Liver (tissue), 3 donors: Measurements from ENCODE around the gene EIF4G3.

ENCODE experiments used
- ATF3 ChIP-seq: IDR thresholded peaks from 2 replicates; pipeline ENCODE4 v1.6.1; 2016; ENCODE audit warnings: antibody characterized with exemption
- EGR1 ChIP-seq, 2 donors: IDR thresholded peaks; 2 replicates each; pipeline ENCODE4 v1.6.1; 2016 to 2018; ENCODE audit warnings: antibody characterized with exemption in 2 of 2, low read depth in 2 of 2
- FOXA1 ChIP-seq: IDR thresholded peaks from 2 replicates; pipeline ENCODE4 v1.6.1; 2016; ENCODE audit warnings: antibody characterized with exemption
- JUND ChIP-seq, 2 donors: IDR thresholded peaks; 2 replicates each; pipeline ENCODE4 v1.6.1; 2016; ENCODE audit warnings: antibody characterized with exemption in 2 of 2
- SP1 ChIP-seq: IDR thresholded peaks from 2 replicates; pipeline ENCODE4 v1.6.1; 2018; ENCODE audit warnings: antibody characterized with exemption, mild to moderate bottlenecking
- TAF1 ChIP-seq: conservative IDR thresholded peaks from 2 replicates; pipeline ENCODE4 v1.6.1; 2016; ENCODE audit warnings: antibody characterized with exemption, mild to moderate bottlenecking
- TF ChIP-seq, protein P1 (sequence below): IDR thresholded peaks from 2 replicates; pipeline ENCODE4 v1.6.1; 2016; ENCODE audit warnings: antibody characterized with exemption, mild to moderate bottlenecking
- TF ChIP-seq, protein P2 (sequence below): fragments of 150-350 bp; IDR thresholded peaks from 2 replicates; pipeline ENCODE4 v1.5.1; 2017; ENCODE audit warnings: improper control_type of control experiment, low read depth, low read length; ENCODE audit not compliant: missing input control
- donor health status: healthy.
- donor health status: healthy.

DNA sequence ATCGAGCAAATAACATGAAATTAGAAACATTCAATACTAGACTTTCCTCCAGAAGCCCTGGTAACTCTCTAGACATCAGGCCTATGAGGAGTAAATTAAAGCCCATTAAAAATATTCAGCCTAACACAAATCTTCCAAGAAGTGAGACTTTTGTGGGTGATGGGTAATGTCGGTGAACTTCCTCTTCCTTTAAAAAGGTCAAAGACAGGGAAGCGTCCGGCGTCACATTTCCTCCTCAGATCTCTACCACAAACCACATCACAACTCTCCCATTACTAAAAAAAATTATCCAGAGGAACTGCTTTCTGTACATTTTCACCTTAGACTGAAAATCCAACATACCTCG, 1.4 kb downstream of the EIF4G3 start:
- no peak for TF ChIP-seq SP1
- TF ChIP-seq, protein P1, sequence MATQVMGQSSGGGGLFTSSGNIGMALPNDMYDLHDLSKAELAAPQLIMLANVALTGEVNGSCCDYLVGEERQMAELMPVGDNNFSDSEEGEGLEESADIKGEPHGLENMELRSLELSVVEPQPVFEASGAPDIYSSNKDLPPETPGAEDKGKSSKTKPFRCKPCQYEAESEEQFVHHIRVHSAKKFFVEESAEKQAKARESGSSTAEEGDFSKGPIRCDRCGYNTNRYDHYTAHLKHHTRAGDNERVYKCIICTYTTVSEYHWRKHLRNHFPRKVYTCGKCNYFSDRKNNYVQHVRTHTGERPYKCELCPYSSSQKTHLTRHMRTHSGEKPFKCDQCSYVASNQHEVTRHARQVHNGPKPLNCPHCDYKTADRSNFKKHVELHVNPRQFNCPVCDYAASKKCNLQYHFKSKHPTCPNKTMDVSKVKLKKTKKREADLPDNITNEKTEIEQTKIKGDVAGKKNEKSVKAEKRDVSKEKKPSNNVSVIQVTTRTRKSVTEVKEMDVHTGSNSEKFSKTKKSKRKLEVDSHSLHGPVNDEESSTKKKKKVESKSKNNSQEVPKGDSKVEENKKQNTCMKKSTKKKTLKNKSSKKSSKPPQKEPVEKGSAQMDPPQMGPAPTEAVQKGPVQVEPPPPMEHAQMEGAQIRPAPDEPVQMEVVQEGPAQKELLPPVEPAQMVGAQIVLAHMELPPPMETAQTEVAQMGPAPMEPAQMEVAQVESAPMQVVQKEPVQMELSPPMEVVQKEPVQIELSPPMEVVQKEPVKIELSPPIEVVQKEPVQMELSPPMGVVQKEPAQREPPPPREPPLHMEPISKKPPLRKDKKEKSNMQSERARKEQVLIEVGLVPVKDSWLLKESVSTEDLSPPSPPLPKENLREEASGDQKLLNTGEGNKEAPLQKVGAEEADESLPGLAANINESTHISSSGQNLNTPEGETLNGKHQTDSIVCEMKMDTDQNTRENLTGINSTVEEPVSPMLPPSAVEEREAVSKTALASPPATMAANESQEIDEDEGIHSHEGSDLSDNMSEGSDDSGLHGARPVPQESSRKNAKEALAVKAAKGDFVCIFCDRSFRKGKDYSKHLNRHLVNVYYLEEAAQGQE = no peak
- TF ChIP-seq, protein P2, sequence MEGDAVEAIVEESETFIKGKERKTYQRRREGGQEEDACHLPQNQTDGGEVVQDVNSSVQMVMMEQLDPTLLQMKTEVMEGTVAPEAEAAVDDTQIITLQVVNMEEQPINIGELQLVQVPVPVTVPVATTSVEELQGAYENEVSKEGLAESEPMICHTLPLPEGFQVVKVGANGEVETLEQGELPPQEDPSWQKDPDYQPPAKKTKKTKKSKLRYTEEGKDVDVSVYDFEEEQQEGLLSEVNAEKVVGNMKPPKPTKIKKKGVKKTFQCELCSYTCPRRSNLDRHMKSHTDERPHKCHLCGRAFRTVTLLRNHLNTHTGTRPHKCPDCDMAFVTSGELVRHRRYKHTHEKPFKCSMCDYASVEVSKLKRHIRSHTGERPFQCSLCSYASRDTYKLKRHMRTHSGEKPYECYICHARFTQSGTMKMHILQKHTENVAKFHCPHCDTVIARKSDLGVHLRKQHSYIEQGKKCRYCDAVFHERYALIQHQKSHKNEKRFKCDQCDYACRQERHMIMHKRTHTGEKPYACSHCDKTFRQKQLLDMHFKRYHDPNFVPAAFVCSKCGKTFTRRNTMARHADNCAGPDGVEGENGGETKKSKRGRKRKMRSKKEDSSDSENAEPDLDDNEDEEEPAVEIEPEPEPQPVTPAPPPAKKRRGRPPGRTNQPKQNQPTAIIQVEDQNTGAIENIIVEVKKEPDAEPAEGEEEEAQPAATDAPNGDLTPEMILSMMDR = no peak
- TF ChIP-seq TAF1 = no peak
- no peak for TF ChIP-seq ATF3
- no peak for TF ChIP-seq JUND (IDR thresholded peaks at IDR 0.05)
- TF ChIP-seq FOXA1 = no peak
- no peak for TF ChIP-seq EGR1 (IDR thresholded peaks at IDR 0.05; ENCODE audit: low read depth in 2 of 2)
